Mammary microvascular endothelial cell (primary cell): ENCODE measurements around the gene MFAP3. TPM values are rescaled to one million over a fixed set of nuclear protein-coding genes. Genes with fewer than 3 reads are reported as not detected.

Experiments
- total RNA-seq: library from RNA; depleted of rRNA; stranded (reverse); fragments of >200 nt; gene quantifications from 2 replicates; pipeline ENCODE4 v1.2.3, GENCODE V29; 2015

MFAP3 gene
- total RNA-seq, result 46.0 and 51.2 TPM in 2 replicates

DNA sequence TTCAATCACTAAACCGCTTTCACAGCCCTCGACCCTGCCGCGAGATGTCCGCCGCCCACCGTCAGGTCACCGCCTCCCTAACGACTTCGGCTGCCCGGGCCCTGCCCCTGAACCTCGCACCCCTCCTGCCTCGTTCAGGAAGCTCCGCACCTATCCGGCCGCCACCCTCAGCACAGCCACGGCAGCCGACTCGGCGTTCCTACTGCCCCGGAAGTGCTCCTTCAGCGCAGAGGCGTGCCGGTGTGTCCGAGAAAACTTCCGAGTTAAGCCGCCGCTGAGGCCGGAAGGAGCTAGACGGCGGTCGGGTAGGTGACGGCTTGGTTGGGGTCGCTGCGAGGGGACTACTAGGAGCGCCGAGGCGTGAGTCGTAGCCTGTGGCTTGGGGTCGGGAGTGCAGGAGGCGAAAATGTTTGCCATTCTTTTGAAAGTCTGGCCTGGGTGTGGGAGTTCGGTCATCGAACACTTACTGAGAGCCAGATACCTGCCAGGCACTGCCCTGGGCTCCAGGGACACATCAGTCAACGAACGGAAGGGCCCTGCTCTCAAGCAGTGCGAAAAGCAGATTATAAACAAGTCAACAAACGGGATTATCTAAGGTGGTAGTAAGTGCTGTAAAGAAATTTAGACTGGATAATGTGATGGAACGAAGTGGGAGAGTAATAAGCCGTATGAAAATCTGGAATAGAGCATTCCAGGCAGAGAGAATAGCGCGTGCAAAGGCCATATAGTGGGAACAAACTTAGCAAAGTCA lies at the start of gene MFAP3, which contains the start of gene FAM114A2:
MFAP3 (plus strand) TSS at position 261 of the 751 bp plus-strand sequence. CDS start 10,756 bp downstream, outside the sequence.
FAM114A2 (minus strand) TSS at position 204 of the 751 bp plus-strand sequence. CDS start 3,957 bp downstream, outside the sequence.

Other genes starting within 250 kb of the MFAP3 start
- 16.6 and 22.9 TPM in 2 replicates for gene FAM114A2, start 57 bp upstream of the MFAP3 start, total RNA-seq
- 36.5 and 38.0 TPM in 2 replicates for gene GALNT10, start 151.8 kb downstream of the MFAP3 start, total RNA-seq